Germinal center (tissue), 1 donor: ENCODE data around the gene SLC15A3.
"Not testable (repeated sequence)": the region's sequence is repeated elsewhere in the genome, so short reads cannot be mapped to it uniquely, and the experiment has no call there.

Experiments used
- DNase-seq: peaks from one replicate; pipeline ENCODE4 v3.0.0; 2012; ENCODE audit warnings: mixed read lengths, low spot score

Gene SLC15A3

DNA sequence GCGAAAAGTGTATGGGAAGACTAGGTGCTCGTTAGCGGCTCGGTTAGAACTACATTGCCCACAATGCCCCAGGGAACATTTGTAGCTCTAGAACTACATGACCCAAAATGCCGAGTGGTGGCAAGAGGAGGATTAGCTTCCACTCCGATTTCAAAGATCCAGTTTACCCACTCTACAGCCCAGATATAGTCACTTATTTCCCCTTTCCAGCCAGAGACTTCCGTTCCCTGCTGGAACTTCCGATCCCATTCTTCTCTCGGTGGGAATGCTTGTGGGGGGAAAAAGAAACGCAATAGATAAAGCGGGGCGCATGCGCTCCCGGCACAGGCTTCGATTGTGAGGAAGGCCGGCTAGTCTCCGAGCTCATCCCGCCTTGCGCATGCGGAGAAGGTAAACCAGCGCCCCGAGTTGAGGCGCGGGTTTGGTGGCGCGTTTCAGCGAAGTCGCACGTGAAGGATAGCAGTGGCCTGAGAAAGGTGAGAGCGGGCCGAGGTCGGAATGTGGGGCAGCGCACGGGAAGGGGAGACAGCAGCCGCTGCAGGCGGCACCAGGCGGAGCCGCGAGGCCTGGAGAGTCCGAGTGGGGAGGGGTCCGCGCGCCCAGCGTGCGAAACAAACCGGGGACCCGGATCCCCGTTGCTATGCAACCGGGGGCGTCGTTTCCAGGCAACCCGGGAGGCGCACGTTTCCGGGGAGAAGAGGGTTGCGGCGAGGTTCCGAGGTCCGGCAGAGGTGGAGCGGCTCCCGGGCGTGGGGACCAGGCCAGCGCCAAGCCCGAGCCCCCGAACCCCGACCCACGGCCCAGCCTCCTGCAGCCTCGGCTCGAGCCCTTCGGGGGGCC lies 38.0 kb downstream of the SLC15A3 start, which contains the start of gene TMEM109:
Gene TMEM109 (plus strand): TSS at position 366 of the 840 bp plus-strand sequence. CDS start 5,536 bp downstream, outside the sequence.
- DNase-seq, result peak; percentile 93

- DNase-seq, result no peak
Observed at GRCh38 chr11:60912851-60913528, 39.0 kb downstream of the SLC15A3 start.

DNA sequence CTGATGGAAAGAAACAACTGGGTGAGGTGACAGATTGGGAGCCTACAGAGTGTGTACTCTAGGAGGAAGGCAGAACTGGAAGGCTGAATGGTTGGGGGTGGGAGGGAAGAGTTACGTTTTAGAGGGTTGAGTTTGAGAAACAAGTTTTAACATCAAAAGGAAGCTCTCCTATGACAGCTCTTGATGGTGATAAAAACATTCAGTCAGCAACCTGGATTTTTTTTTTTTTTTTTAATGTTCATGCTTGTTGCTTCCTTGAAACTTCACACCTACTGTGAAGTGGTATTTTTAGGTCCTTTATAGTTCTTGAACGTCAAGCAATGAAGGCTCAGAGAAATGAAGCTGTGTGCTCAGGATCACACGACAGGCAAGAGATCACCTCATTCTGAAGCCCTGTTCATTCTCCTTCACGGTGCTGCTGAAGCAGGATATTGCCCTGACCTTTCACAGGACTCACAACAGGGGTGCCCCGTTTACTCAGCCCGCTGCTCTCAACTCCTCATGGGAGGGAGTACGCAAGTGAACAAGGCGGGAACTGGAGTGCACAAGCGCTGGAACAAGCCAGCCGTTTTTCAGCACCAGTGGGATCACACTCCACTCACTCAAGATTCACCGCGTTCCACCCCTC lies 39.6 kb downstream of the SLC15A3 start:
- no peak for DNase-seq

DNA sequence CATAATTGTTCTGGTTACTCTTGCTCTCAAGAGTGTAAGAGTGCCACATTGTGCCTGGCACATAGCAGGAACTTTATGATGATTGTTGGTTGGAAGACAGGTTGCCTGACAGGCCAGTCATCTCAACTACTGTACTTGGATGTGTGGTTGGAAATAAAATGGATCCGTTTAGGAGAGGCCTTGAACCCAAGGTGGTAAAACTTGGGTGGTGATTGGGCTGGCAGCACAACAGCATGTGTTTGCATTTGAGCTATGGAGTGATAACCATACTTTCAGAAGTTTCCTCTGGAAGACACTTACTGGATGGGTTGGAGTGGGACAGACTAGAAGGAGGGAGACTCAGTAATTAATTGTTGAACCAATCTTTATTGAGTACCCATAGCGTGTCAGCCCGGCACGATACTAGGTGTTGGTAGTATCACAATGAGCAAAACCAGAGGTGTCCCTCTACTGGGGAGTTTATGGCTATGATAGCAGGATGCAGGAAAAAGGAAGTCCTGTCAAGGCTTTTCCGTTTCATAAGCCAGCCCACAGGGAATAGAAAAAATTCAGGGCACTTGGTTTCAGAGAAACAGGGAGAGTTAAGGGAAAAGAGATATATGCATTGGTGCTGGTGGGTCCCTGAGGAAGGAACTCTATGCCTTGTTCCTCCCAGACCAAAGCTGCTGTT lies 41.1 kb downstream of the SLC15A3 start:
- DNase-seq, result no peak

GRCh38 chr11:60910281-60910687 lies 41.7 kb downstream of the SLC15A3 start:
- peak; percentile 62 for DNase-seq

DNA sequence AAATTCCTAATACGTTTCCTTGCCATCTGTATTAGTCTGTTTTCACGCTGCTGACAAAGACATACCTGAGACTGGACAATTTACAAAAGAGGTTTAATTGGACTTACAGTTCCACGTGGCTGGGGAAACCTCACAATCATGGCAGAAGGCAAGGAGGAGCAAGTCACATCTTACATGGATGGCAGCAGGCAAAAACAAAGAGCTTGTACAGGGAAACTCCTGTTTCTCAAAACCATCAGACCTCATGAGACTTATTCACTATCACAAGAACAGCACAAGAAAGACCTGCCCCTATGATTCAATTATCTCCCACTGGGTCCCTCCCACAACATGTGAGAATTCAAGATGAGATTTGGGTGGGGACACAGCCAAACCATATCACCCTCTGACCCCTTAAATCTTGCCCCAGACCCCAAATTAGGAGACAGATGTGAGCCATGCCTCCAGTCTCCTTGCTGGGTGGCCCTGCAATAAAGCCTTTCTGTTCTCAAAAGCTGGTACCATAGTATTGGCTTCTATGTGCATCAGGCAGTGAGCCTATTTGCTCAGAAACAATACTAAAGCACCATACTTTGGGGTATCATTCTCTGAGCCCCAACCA lies 42.2 kb downstream of the SLC15A3 start:
- DNase-seq, result not testable (repeated sequence)

DNA sequence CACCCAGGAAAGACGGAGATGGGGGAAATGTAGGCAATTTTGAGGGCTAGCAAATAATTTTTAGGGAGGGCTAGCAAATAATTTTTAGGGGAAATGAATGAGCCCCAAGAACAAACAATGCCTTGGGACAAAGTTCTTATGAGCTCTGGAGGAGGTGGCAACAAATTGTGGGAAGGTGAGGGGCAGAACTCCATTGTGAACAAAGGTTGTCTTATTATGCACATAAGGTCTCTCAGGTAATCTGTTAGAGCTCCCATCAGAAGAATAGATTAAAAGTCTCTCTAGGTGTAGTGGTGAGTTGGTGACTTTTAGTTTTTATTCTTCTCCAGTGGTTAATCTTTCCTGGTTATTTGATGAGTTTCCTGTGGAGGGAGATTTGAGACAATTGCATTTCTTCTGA lies 43.2 kb downstream of the SLC15A3 start:
- DNase-seq, result no peak

DNA sequence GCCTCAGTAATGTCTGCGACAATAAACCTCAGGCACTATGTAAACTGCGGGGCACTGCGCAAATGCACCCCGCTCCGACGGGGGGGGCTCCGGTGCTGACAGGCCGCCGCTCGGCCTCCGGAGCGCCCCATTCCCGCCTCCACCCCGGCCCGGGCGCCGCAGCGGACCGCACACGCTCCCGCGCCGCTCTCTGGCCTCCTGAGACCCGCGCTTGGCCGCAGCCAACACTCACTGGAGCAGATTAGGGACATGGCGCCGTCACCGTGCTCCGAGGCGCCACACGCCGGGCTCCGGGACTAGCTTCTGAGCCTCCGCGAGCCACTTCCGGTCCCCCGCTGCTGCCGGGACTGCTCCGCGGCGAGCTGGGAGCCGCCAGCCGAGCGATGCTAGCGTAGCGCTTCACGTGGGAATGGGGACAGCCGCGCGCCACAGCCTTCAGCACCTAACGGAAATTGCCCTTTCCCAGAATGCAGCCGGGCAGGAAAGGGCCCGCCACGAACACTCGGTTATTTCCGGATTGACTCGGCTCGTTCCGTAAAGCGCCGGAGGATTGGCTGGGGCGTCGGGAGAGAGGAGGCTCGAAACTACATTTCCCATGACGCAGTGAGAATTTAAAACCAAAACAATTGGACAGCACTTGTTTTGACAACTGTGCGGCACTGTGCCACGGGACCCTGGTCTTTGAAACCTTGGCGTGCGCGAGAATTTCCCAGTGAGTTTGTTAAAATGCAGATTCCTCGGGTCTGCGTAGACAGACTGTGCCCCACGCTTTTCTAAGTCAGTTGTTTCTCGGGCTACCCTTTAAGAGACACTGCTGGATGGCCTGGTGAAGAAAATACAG lies 45.6 kb downstream of the SLC15A3 start, which contains the start of gene PRPF19:
Gene PRPF19 (minus strand): TSS at position 454 of the 841 bp plus-strand sequence. CDS start 203 bp downstream, at position 251.
- peak; percentile 95 for DNase-seq

- DNase-seq, result no peak
Observed at GRCh38 chr11:60905551-60906113, 46.3 kb downstream of the SLC15A3 start.

- no peak for DNase-seq
Observed at GRCh38 chr11:60905047-60905446, 46.9 kb downstream of the SLC15A3 start.

GRCh38 chr11:60902625-60903024 lies 49.4 kb downstream of the SLC15A3 start:
- no peak for DNase-seq

DNA sequence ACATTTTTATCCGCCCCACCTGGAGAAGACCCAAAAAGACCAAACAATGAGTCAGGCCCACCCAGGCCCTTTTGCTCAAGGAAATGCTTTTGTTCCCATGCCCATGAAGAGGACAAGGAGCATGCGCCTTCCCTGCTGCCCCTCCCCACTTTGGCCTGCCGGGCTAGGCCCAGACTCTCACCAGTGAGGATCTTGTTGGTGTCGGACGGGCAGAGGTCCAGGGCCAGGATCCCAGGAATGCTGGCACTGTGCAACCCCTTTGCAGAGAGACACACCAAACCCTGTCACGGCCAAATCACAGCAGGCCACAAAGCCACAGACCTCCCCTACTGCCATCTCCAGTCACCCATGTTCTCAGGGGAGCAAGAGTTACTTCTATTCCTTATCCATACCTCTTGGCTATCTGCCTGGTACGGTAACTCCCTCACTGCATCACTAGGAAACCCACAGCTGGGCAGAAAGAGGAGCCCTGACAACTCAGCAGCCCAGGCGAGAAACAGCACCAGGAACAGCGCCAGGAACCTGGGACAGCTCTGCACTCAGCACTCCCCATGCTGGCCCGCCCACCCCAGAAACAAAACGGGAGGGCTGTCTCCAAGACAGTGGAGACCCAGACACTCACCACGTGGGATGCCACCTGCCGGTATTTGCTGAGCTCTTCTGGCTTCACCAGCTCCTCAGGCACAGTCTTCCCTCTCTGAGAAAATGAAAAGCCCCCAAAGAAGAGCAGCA lies 51.1 kb downstream of the SLC15A3 start:
- no peak for DNase-seq

DNA sequence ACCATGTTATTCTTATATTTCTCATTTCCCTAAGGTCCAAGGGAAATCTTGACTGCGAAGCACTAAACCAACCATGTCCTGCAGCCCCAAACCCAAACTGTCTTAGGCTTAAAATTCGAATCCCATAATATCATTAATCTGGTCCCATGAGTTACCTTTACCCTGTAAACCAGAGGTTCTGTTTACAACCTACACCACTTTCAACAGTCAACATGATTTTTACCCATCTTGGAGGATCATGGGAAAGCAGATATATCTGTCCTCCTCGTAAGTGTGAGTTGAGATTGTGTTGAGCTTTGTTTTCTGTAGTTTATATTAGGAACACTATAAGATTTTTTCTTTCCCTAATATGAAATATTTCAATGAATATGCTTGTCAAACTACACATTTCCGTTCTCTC lies 52.0 kb downstream of the SLC15A3 start:
- no peak for DNase-seq

- DNase-seq, result peak; percentile 60
Observed at GRCh38 chr11:60899046-60899936, 52.7 kb downstream of the SLC15A3 start.

DNA sequence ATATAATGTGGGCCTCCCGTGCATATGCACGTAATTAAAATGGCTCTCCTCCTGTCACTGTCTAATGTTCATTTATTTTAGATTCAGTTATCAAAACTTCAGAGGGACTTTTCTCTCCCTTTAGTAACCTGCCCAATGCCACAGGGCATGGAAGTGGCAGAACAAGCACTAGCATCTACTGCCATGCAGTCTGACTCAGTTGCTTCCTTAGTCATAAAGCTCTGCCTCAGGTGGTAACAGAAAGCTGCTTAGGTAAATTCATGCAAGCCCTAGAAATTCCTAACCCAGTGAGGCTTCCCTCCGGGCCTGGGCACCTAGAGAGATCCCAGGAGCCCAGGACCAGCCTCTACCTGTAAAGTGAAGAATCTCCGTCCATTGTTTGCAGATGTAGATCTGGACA lies 54.5 kb downstream of the SLC15A3 start:
- no peak for DNase-seq

DNA sequence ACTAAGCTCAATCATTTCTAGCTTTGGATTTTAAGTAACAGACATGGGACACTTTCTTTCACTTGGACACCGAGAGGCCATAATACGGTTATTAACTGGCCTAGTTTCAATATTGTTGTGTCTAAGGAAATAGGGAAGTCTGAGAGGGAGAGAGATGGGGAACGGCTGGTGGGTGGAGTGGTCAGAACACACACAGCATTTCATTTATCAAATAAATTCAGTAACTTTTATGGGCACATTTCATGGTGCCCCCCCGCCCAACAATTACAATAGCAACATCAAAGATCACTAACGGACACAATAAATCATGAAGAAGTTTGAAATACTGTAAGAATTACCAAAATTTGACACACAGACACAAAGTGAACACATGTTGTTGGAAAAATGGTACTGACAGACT lies 56.3 kb downstream of the SLC15A3 start:
- no peak for DNase-seq

DNA sequence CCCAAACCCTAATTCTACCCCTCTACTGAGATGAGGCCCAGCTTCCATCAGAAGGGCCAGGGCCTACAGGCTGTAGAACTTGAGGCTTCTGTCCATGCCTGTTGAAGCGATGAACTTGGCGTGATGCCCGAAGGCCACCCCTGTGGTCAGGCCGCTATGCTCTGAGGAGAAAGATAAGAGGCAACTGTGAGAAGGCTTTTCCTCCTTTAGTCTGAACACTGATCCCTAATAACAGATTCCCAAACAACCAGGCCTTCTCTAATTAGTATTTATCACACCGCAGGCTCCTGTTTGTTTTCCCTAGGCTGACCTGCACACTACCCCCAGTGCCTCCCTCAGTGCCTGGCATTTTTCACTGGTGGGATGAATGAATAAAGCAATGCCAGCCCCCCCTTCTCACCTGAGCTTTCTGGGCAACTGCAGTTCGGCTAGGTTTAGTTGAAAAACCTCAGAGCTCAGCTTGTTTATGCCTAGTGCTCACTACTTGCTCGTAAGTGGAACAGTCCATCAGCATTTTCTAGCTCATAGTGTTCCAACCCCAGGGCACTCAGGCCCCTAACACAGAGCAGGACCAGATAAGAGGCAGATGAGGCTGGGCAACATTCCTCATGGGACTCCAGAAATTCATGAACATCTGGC lies 60.8 kb downstream of the SLC15A3 start:
- no peak for DNase-seq

GRCh38 chr11:60890696-60891095 lies 61.3 kb downstream of the SLC15A3 start:
- no peak for DNase-seq
